OCI-LY1 (cell line): ENCODE data around the gene RAD50.

Experiments used
- H2AFZ ChIP-seq: fragments of 200-600 bp; sonication (generic), shearing (Covaris generic); 2 replicates; pipeline ENCODE4 v1.6.0; 2014; ENCODE audit warnings: antibody characterized with exemption, mild to moderate bottlenecking, low read length
- H3F3A ChIP-seq: fragments of 200-600 bp; sonication (generic), shearing (Covaris generic); 2 replicates; pipeline ENCODE4 v1.6.0; 2014; ENCODE audit warnings: mild to moderate bottlenecking, antibody characterized with exemption, low read length, moderate library complexity; ENCODE audit not compliant: insufficient read depth
- H3K27ac ChIP-seq: fragments of 200-600 bp; sonication (generic); 2 replicates; pipeline ENCODE4 v1.5.1; 2014; ENCODE audit warnings: low read length, mixed run types, mild to moderate bottlenecking, low read depth; ENCODE audit not compliant: poor library complexity, severe bottlenecking
- H3K27me3 ChIP-seq: fragments of 200-600 bp; sonication (generic); 2 replicates; pipeline ENCODE4 v1.6.0; 2014; ENCODE audit warnings: antibody characterized with exemption, mild to moderate bottlenecking, low read length, moderate library complexity; ENCODE audit not compliant: insufficient read depth
- H3K36me3 ChIP-seq: fragments of 200-600 bp; sonication (generic); 2 replicates; pipeline ENCODE4 v1.6.1; 2014; ENCODE audit warnings: mild to moderate bottlenecking, antibody characterized with exemption, low read length, moderate library complexity, mixed read lengths; ENCODE audit not compliant: insufficient read depth
- H3K4me1 ChIP-seq: fragments of 200-600 bp; sonication (generic); 2 replicates; pipeline ENCODE4 v1.5.1; 2014; ENCODE audit warnings: mild to moderate bottlenecking, low read length, moderate library complexity; ENCODE audit not compliant: insufficient read depth, severe bottlenecking
- H3K4me2 ChIP-seq: fragments of 200-600 bp; sonication (generic), shearing (Covaris generic); 2 replicates; pipeline ENCODE4 v1.6.1; 2014; ENCODE audit warnings: low read length
- H3K4me3 ChIP-seq: fragments of 200-600 bp; sonication (generic); 2 replicates; pipeline ENCODE4 v1.5.1; 2014; ENCODE audit warnings: low read length, low read depth, mild to moderate bottlenecking, mixed read lengths; ENCODE audit not compliant: poor library complexity, severe bottlenecking
- H3K79me2 ChIP-seq: fragments of 200-600 bp; shearing (Covaris generic); 2 replicates; pipeline ENCODE4 v1.6.1; 2016; ENCODE audit warnings: mixed run types, low read length, mixed read lengths; ENCODE audit not compliant: insufficient read depth
- H3K9ac ChIP-seq: fragments of 200-600 bp; sonication (generic), shearing (Covaris generic); 2 replicates; pipeline ENCODE4 v1.6.1; 2014; ENCODE audit warnings: mild to moderate bottlenecking, low read length, mixed read lengths
- H3K9me2 ChIP-seq: fragments of 200-600 bp; sonication (generic), shearing (Covaris generic); 2 replicates; pipeline ENCODE4 v1.6.1; 2014; ENCODE audit warnings: low read depth, mild to moderate bottlenecking, low read length, mixed read lengths
- H3K9me3 ChIP-seq: fragments of 200-600 bp; shearing (Covaris generic); 2 replicates; pipeline ENCODE4 v1.6.1; 2014; ENCODE audit warnings: low read length, mixed read lengths
- H4K20me1 ChIP-seq: fragments of 200-600 bp; sonication (generic), shearing (Covaris generic); 2 replicates; pipeline ENCODE4 v1.6.0; 2016; ENCODE audit warnings: mild to moderate bottlenecking, low read length; ENCODE audit not compliant: insufficient read depth
- CTCF ChIP-seq: fragments of 200-600 bp; sonication (generic), shearing (Covaris generic); IDR thresholded peaks from 2 replicates; pipeline ENCODE4 v1.5.1; 2017; ENCODE audit warnings: mild to moderate bottlenecking, antibody characterized with exemption, low read length, moderate library complexity, mixed read lengths
- EZH2 ChIP-seq: fragments of 200-600 bp; sonication (generic), shearing (Covaris generic); IDR thresholded peaks from 2 replicates; pipeline ENCODE4 v1.8.0; 2017; ENCODE audit warnings: borderline replicate concordance, mixed run types, mild to moderate bottlenecking, antibody characterized with exemption, low read length, moderate library complexity, mixed read lengths

RAD50 gene

GRCh38 chr5:132678735-132679134 is 122.0 kb downstream of the RAD50 start:
- Histone ChIP-seq H3K4me3 (no peak overlapping the region), H3K9ac (no peak overlapping the region), H3K36me3 (no peaks in the 10 kb centered on the region), H4K20me1 (no peaks in the 10 kb centered on the region), H2AFZ (no peak overlapping the region), H3K4me2 (no peak overlapping the region), H3F3A (no peaks in the 10 kb centered on the region), H3K9me2 (no peaks in the 10 kb centered on the region), H3K79me2 (no peaks in the 10 kb centered on the region), H3K4me1 (peaks cover 23% of the 10 kb centered on the region), H3K27ac (no peak overlapping the region), H3K27me3 (no peaks in the 10 kb centered on the region), H3K9me3 (no peaks in the 10 kb centered on the region)
- TF ChIP-seq EZH2, result no peak
- no peak for TF ChIP-seq CTCF

- H3K36me3 ChIP-seq, result no peaks in the 10 kb centered on the region
- no peak overlapping the region for H3K4me3 ChIP-seq
- H3K27ac ChIP-seq, result no peak overlapping the region
- H3K27me3 ChIP-seq, result no peaks in the 10 kb centered on the region
- H3F3A ChIP-seq, result no peaks in the 10 kb centered on the region
- no peaks in the 10 kb centered on the region for H3K79me2 ChIP-seq
- no peak overlapping the region for H2AFZ ChIP-seq
- H3K4me2 ChIP-seq, result no peak overlapping the region
- H3K9ac ChIP-seq, result no peak overlapping the region
- no peaks in the 10 kb centered on the region for H3K9me2 ChIP-seq
- H3K4me1 ChIP-seq, result peaks cover 23% of the 10 kb centered on the region
- no peaks in the 10 kb centered on the region for H3K9me3 ChIP-seq
- no peaks in the 10 kb centered on the region for H4K20me1 ChIP-seq
- TF ChIP-seq EZH2, result no peak
- TF ChIP-seq CTCF, result no peak
These were observed 122.4 kb downstream of the RAD50 start for GRCh38 chr5:132679166-132679565.

GRCh38 chr5:132679717-132680380 is 123.1 kb downstream of the RAD50 start:
- Histone ChIP-seq H3K27me3 (no peaks in the 10 kb centered on the region), H4K20me1 (no peaks in the 10 kb centered on the region), H3K9me2 (no peaks in the 10 kb centered on the region), H2AFZ (no peak overlapping the region), H3K27ac (no peak overlapping the region), H3K9ac (no peak overlapping the region), H3F3A (no peaks in the 10 kb centered on the region), H3K4me1 (peaks cover 23% of the 10 kb centered on the region), H3K9me3 (no peaks in the 10 kb centered on the region), H3K36me3 (no peaks in the 10 kb centered on the region), H3K4me2 (no peak overlapping the region), H3K79me2 (no peaks in the 10 kb centered on the region), H3K4me3 (no peak overlapping the region)
- TF ChIP-seq EZH2 (no peak), CTCF (no peak)
